Body of pancreas (tissue), 4 donors: Measurements from ENCODE around the gene SNTN.

ENCODE experiments used
- POLR2A ChIP-seq, 3 donors: fragments of 450-650 bp; IDR thresholded peaks; one replicate each; pipeline ENCODE4 v1.6.1; 2016; ENCODE audit warnings: antibody characterized with exemption in 3 of 3, mild to moderate bottlenecking in 2 of 3
- TF ChIP-seq, protein P1 (sequence below), 7 experiments: fragments of 450-650 bp in 4 of 7; fragments of 200-600 bp in 3 of 7; sonication (generic) in 3 of 7; IDR thresholded peaks; one replicate each; pipeline ENCODE4 v1.5.1; 2016 to 2019; ENCODE audit warnings: antibody characterized with exemption in 7 of 7

DNA sequence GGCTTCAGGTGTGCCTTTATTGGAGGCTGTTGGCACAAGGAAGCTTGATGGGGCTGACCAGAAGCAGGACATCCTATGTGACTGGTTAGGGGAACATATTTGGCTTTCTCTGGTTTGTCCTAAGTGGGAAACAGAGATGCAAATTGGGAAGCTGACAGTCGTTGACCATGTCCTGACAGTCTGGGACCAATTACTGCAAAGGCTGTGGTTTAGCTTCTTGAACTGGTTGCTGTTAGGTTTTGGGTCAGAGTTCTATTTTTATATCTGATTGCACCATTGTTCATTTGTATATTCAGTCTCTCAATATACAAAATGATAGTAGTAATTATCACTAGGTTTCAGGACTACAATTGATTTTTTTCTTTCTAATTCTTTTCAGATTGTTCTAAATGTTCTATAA lies 36.8 kb downstream of the SNTN start:
- no peak for TF ChIP-seq POLR2A (IDR thresholded peaks at IDR 0.05)
- TF ChIP-seq, protein P1, sequence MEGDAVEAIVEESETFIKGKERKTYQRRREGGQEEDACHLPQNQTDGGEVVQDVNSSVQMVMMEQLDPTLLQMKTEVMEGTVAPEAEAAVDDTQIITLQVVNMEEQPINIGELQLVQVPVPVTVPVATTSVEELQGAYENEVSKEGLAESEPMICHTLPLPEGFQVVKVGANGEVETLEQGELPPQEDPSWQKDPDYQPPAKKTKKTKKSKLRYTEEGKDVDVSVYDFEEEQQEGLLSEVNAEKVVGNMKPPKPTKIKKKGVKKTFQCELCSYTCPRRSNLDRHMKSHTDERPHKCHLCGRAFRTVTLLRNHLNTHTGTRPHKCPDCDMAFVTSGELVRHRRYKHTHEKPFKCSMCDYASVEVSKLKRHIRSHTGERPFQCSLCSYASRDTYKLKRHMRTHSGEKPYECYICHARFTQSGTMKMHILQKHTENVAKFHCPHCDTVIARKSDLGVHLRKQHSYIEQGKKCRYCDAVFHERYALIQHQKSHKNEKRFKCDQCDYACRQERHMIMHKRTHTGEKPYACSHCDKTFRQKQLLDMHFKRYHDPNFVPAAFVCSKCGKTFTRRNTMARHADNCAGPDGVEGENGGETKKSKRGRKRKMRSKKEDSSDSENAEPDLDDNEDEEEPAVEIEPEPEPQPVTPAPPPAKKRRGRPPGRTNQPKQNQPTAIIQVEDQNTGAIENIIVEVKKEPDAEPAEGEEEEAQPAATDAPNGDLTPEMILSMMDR (IDR thresholded peaks at IDR 0.05): no peak
